Thyroid gland (tissue), 4 donors: ENCODE data around the gene TSKU.

Experiments used
- CTCF ChIP-seq, 6 experiments: fragments of 200-600 bp in 3 of 6; fragments of 450-650 bp in 3 of 6; sonication (generic) in 3 of 6; IDR thresholded peaks; one replicate each; pipeline ENCODE4 v1.5.1; 2016 to 2019; ENCODE audit warnings: antibody characterized with exemption in 6 of 6, mild to moderate bottlenecking in 2 of 6, inconsistent platforms in 1 of 6, moderate library complexity in 1 of 6
- POLR2A ChIP-seq, 2 donors: fragments of 450-650 bp; IDR thresholded peaks; one replicate each; pipeline ENCODE4 v1.6.1; 2017; ENCODE audit warnings: antibody characterized with exemption in 2 of 2, mild to moderate bottlenecking in 2 of 2, moderate library complexity in 1 of 2

- TF ChIP-seq CTCF (IDR thresholded peaks at IDR 0.05) (no peak), POLR2A (IDR thresholded peaks at IDR 0.05) (no peak)
Observed at GRCh38 chr11:76794371-76795289, 11.5 kb downstream of the TSKU start.
